Measurements from ENCODE around the gene PTPRU. TPM values are rescaled to one million over a fixed set of nuclear protein-coding genes. Genes with fewer than 3 reads are reported as not detected.

PTPRU gene
- total and polyA plus RNA-seq, 2 of the 8 experiments (the other 6 are each of a cell fraction or from before 2014, with no cell fraction given) = 33.8 to 41.8 TPM

DNA sequence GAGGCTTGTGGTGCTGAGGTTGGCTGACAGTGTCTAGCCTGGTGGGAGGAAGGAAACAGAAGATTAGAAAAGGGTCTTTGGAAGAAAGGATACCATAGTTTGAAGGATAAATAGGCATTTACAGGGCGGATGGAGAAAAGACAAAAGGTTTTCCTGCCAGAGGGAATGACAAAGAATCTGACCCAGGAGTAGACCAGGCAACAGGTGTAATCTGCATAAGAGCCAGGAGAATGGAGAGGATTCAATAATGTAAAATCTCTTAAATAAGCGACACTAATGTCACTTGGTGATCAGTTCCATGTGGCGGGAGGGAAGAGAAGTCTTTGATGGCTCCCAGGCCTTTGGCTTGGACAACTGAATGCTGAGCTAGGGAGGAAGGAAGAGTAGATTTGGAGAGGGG, 15.0 kb upstream of the PTPRU start:
- Histone ChIP-seq H2BK12ac (ENCODE audit: low read depth, low read length) (no peak overlapping the region), H2BK20ac (ENCODE audit: low read length) (no peak overlapping the region), H3K27ac (ENCODE audit: low read depth, low read length) (no peak overlapping the region), H3K4me2 (ENCODE audit: insufficient read depth in 1 of 2, low read depth in 2 of 2, low read length in 2 of 2) (no peak overlapping the region), H3K9me3 (ENCODE audit: insufficient read depth in 2 of 2, low read depth in 1 of 2, low read length in 1 of 2) (no peaks in the 10 kb centered on the region), H2BK5ac (ENCODE audit: low read depth, low read length) (no peak overlapping the region), H3K4ac (replicated peaks; ENCODE audit: insufficient read length, low read depth, low read length) (no peak overlapping the region), H3K23ac (ENCODE audit: insufficient read length) (no peak overlapping the region), H3K27me3 (replicated peaks in 1 of 4; ENCODE audit: control insufficient read depth in 3 of 4, extremely low read depth in 1 of 4, insufficient read depth in 3 of 4, low read length in 3 of 4) (no peaks in the 10 kb centered on the region), H4K8ac (ENCODE audit: extremely low read depth, insufficient read depth, low read length) (no peak overlapping the region), H3K79me2 (ENCODE audit: control insufficient read depth in 1 of 2, insufficient read depth in 2 of 2, low read length in 2 of 2) (no peaks in the 10 kb centered on the region), H3K36me3 (ENCODE audit: control insufficient read depth in 2 of 4, insufficient read depth in 4 of 4, low read length in 3 of 4) (peaks cover 0 to 4% (median 1%) of the 10 kb centered on the region in 4 experiments; a peak in 4 of 8 replicates), H4K20me1 (replicated peaks in 1 of 2; ENCODE audit: control insufficient read depth in 1 of 2, insufficient read depth in 2 of 2, low read length in 2 of 2) (peaks cover 0 to 4% of the 10 kb centered on the region in 2 experiments), H2AFZ (ENCODE audit: low read length) (no peak overlapping the region), H3K56ac (replicated peaks; ENCODE audit: insufficient read length, low read depth, low read length) (no peak overlapping the region), H3K14ac (ENCODE audit: insufficient read length) (no peak overlapping the region), H2BK15ac (ENCODE audit: low read length) (no peak overlapping the region), H4K5ac (ENCODE audit: insufficient read length, low read depth, low read length) (no peak overlapping the region), H3K18ac (ENCODE audit: extremely low read depth, low read length) (no peak overlapping the region), H3K79me1 (ENCODE audit: low read depth, low read length) (peaks cover 4% of the 10 kb centered on the region; the same call in 1 of the 2 replicates), H3K9ac (replicated peaks in 1 of 4; ENCODE audit: extremely low read depth in 1 of 4, low read depth in 3 of 4, low read length in 3 of 4) (no peak overlapping the region), H3K4me3 (ENCODE audit: extremely low read depth in 1 of 4, insufficient read depth in 2 of 4, low read depth in 3 of 4, low read length in 4 of 4) (no peak overlapping the region), H4K91ac (replicated peaks; ENCODE audit: insufficient read length, low read length) (no peak overlapping the region), H2BK120ac (replicated peaks; ENCODE audit: low read depth, low read length) (no peak overlapping the region), H3K23me2 (ENCODE audit: low read depth, low read length) (no peaks in the 10 kb centered on the region), H3K4me1 (replicated peaks in 1 of 4; ENCODE audit: control insufficient read depth in 3 of 4, insufficient read depth in 4 of 4, low read length in 3 of 4) (peaks cover 0 to 4% (median 3%) of the 10 kb centered on the region in 4 experiments; a peak in 2 of 7 replicates), H2AK5ac (ENCODE audit: low read depth, low read length) (no peak overlapping the region)
- TF ChIP-seq CBX5 (IDR thresholded peaks at IDR 0.05; ENCODE audit: low read depth, low read length) (no peak), KDM1A (IDR thresholded peaks at IDR 0.05; ENCODE audit: borderline replicate concordance, low read length) (no peak), NANOG (IDR thresholded peaks at IDR 0.05; ENCODE audit: insufficient read depth, low read depth, low read length, poor library complexity, severe bottlenecking) (no peak), POLR2A (IDR thresholded peaks at IDR 0.05; ENCODE audit: control extremely low read depth in 1 of 2, low read depth in 2 of 2, low read length in 2 of 2) (no peak), RAD21 (IDR thresholded peaks at IDR 0.05 in 1 of 2, conservative IDR thresholded peaks at IDR 0.05 in 1 of 2; ENCODE audit: low read depth in 2 of 2, low read length in 2 of 2) (no peak), TAF1 (IDR thresholded peaks at IDR 0.05; ENCODE audit: low read depth, low read length) (no peak)
- ChIA-PET CTCF (ENCODE audit: partially characterized antibody) (interaction anchor here (1.2 kb wide), 1 partner anchor 19 kb away, joined by 3 read pairs; no protein-coding TSS in a partner anchor), POLR2A (ENCODE audit: partially characterized antibody) (interaction anchor here (1.2 to 1.3 kb wide), 2 partner anchors 9 to 35 kb away, joined by 4 read pairs; partner anchors contain the start of gene MECR)
- 80% methylated on average over 3 of the region's 3 CpGs; no CpG with 5 or more reads in 1 of the 2 experiments for WGBS, 2 experiments (ENCODE audit: extremely low coverage in 1 of 2, insufficient coverage in 1 of 2, insufficient read length in 1 of 2, insufficient replicate concordance in 2 of 2, low coverage in 1 of 2, low lambda C conversion rate in 2 of 2, missing lambda C conversion rate in 1 of 2)
- no peak for DNase-seq (ENCODE audit: low read depth in 1 of 2, low spot score in 2 of 2)
- no peak for FAIRE-seq

All from H1 (cell line).